Testis (tissue), 3 donors: ENCODE measurements around the gene LYPLA2. TPM values are rescaled to one million over a fixed set of nuclear protein-coding genes. Genes with fewer than 3 reads are reported as not detected.

Experiments
- DNase-seq: peaks from one replicate; pipeline ENCODE4 v3.0.0-alpha.2; 2019
- H3K27ac ChIP-seq, 2 donors: fragments of 200-600 bp; sonication (generic); one replicate each; pipeline ENCODE4 v1.5.1; 2019
- H3K27me3 ChIP-seq: fragments of 200-600 bp; sonication (generic); one replicate; pipeline ENCODE4 v1.5.1; 2019
- H3K36me3 ChIP-seq: fragments of 200-600 bp; sonication (generic); one replicate; pipeline ENCODE4 v1.5.1; 2017; ENCODE audit warnings: low read depth; ENCODE audit errors: missing control alignments
- H3K4me1 ChIP-seq: fragments of 200-600 bp; sonication (generic); one replicate; pipeline ENCODE4 v1.5.1; 2019
- H3K4me3 ChIP-seq, 2 donors: fragments of 200-600 bp; sonication (generic); one replicate each; pipeline ENCODE4 v1.5.1; 2017 to 2019
- H3K9me3 ChIP-seq: fragments of 200-600 bp; sonication (generic); one replicate; pipeline ENCODE4 v1.5.1; 2017
- POLR2A ChIP-seq: fragments of 450-650 bp; IDR thresholded peaks from one replicate; pipeline ENCODE4 v1.6.1; 2017; ENCODE audit warnings: antibody characterized with exemption, mild to moderate bottlenecking, moderate library complexity
- WGBS, 2 donors: methylation state at CpG; one replicate each; pipeline ENCODE4 v1.1.5; 2018; 5-methylcytosine and 5-hydroxymethylcytosine counted together
- intact Hi-C: fragments of 100-400 bp; cut with DNase I; formaldehyde crosslinking; loops from one replicate; pipeline ENCODE4 v1.15.1; 2023; ENCODE audit warnings: low total_unique reads
- polyA plus RNA-seq: library from polyadenylated mRNA; stranded (reverse); fragments of 350-450 nt; fragmentation: Illumina TruSeq; extraction: RNeasy Lipid Tissue Mini Kit (QIAGEN cat#74804); gene quantifications from one replicate; pipeline ENCODE4 v1.2.3, GENCODE V29; 2014; ENCODE audit warnings: low read depth, low replicate concordance; ENCODE audit not compliant: insufficient read depth
- total RNA-seq, 2 donors: library from RNA; depleted of rRNA; stranded (reverse); fragments of >200 nt; gene quantifications; one replicate each; pipeline ENCODE4 v1.2.3, GENCODE V29; 2016
- TF ChIP-seq, protein P1 (sequence below), 3 experiments: fragments of 450-650 bp in 2 of 3; fragments of 200-600 bp in 1 of 3; sonication (generic) in 1 of 3; IDR thresholded peaks; one replicate each; pipeline ENCODE4 v1.5.1; 2016 to 2019; ENCODE audit warnings: antibody characterized with exemption in 3 of 3, mild to moderate bottlenecking in 2 of 3, moderate library complexity in 1 of 3

Gene LYPLA2
- total and polyA plus RNA-seq, 3 donors from 2014 or later = 36.1 to 47.8 (median 46.5) TPM

DNA sequence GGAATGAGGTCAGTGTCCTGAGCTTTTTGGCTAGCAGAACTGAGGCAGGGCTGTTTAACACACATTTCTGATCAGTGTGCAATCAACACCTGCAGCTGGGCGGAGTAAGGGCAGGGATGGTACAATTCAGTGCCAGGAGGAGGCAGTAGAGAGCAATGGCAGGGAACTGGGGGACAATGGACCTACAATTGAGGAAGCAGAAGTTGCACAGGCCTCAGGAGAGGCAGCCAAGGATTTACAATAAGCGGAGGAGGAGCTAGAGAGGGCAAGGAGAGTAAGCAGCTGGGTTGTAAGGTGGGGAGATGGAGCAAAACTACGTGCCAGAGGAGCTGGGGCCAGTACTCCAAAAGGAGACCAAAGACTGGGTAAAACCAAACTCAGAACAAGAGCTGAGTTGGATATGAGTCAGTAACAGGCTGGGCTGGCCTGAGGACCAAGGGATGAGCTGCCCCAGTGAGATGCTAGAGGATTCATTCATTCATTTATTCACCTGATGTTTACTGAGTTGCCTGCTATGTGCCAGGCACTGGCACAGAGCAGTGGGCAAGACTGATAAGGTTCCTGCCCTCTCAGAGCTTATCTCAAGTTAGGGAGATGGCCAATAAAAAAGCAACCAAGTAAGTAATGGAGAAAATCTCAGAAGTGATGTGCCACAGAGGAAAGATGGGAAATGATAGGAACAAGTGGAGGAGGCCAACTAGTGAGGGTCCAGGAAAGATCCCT, 20.0 kb downstream of the LYPLA2 start:
- no peak overlapping the region for H3K4me3 ChIP-seq
- intact Hi-C loops = no loop called here
- TF ChIP-seq, protein P1, sequence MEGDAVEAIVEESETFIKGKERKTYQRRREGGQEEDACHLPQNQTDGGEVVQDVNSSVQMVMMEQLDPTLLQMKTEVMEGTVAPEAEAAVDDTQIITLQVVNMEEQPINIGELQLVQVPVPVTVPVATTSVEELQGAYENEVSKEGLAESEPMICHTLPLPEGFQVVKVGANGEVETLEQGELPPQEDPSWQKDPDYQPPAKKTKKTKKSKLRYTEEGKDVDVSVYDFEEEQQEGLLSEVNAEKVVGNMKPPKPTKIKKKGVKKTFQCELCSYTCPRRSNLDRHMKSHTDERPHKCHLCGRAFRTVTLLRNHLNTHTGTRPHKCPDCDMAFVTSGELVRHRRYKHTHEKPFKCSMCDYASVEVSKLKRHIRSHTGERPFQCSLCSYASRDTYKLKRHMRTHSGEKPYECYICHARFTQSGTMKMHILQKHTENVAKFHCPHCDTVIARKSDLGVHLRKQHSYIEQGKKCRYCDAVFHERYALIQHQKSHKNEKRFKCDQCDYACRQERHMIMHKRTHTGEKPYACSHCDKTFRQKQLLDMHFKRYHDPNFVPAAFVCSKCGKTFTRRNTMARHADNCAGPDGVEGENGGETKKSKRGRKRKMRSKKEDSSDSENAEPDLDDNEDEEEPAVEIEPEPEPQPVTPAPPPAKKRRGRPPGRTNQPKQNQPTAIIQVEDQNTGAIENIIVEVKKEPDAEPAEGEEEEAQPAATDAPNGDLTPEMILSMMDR (IDR thresholded peaks at IDR 0.05) = peak in 2 of 3 experiments; percentile 49 to 57
- no peak for TF ChIP-seq POLR2A
- H3K36me3 ChIP-seq = no peaks in the 10 kb centered on the region
- H3K9me3 ChIP-seq = no peaks in the 10 kb centered on the region
- no peak overlapping the region for H3K27ac ChIP-seq
- 72 to 85% methylated on average over 3 of the region's 3 CpGs for WGBS, 2 donors
- H3K4me1 ChIP-seq = peaks cover 10% of the 10 kb centered on the region
- DNase-seq = no peak
- no peaks in the 10 kb centered on the region for H3K27me3 ChIP-seq

DNA sequence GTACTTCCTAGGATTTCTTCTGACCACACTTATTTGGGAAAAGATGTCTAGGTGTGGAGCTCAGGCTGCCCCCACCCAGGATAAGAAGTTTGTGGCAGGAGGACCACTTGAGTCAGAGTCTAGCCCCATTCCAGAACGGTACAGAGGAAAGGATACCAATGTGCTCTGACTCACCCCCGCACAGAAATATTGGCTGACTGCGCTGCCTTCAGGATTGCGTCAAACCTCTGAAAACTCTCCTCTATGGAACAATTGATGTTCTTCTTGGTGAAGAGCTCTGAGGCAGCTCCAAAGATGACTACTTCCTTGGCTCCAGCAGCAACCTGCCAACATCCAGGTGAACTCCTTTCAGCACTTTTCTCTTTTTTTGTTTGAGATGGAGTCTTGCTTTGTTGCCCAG, 23.1 kb downstream of the LYPLA2 start:
- TF ChIP-seq, protein P1 (IDR thresholded peaks at IDR 0.05) = no peak
- TF ChIP-seq POLR2A = no peak
- Histone ChIP-seq H3K36me3 (no peaks in the 10 kb centered on the region), H3K4me3 (no peak overlapping the region), H3K27ac (no peak overlapping the region), H3K9me3 (no peaks in the 10 kb centered on the region), H3K4me1 (peaks cover 10% of the 10 kb centered on the region), H3K27me3 (no peaks in the 10 kb centered on the region)
- no peak for DNase-seq
- 87 to 92% methylated on average over 4 of the region's 4 CpGs for WGBS, 2 donors
- intact Hi-C loops = no loop called here

DNA sequence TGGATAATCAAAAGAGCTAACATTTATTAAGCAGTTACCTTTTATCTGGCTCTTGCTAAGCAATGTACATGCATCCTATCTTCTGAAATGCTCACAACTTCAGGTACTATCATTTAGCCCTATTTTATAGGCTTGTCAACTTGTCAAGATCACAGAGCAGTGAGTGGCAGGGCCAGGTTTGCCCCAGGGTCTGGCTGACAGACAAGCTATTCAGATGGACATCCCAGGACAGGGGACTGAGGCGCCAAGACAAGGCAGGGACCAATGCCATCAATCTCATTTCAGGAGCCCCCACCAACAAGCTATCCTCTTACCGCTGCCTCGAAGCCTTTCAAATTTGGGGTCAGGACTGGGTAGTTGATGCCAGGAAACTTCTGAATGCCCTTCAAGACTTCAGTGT, 25.4 kb downstream of the LYPLA2 start:
- no peak for DNase-seq
- no peaks in the 10 kb centered on the region for H3K27me3 ChIP-seq
- intact Hi-C loops = no loop called here
- no peaks in the 10 kb centered on the region for H3K9me3 ChIP-seq
- no peaks in the 10 kb centered on the region for H3K4me1 ChIP-seq
- H3K36me3 ChIP-seq = no peaks in the 10 kb centered on the region
- no peak for TF ChIP-seq POLR2A
- TF ChIP-seq, protein P1 (IDR thresholded peaks at IDR 0.05) = no peak
- H3K4me3 ChIP-seq = no peak overlapping the region
- 93% methylated on average over 3 of the region's 3 CpGs for WGBS, 2 donors
- no peak overlapping the region for H3K27ac ChIP-seq

DNA sequence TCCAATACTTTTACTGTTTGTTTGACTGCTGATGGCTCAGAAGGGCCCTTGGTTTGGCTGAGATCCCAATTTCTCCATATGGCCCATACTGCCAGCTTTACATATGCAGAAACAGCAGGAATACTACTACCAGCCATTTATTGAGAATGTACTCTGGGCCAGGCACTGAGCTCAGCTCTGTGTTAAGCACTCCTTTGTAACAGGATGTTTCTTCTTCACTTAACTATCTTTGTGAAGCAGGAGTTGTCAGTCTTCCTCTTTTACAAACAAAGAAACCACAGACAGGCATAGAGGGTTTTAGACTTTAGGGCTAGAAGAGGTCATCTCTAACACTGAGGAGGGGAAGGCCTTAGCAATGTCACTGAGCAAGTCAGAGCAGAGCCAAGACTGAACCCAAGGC, 26.0 kb downstream of the LYPLA2 start:
- no peak overlapping the region for H3K4me3 ChIP-seq
- TF ChIP-seq, protein P1 (IDR thresholded peaks at IDR 0.05) = no peak
- no peak for TF ChIP-seq POLR2A

DNA sequence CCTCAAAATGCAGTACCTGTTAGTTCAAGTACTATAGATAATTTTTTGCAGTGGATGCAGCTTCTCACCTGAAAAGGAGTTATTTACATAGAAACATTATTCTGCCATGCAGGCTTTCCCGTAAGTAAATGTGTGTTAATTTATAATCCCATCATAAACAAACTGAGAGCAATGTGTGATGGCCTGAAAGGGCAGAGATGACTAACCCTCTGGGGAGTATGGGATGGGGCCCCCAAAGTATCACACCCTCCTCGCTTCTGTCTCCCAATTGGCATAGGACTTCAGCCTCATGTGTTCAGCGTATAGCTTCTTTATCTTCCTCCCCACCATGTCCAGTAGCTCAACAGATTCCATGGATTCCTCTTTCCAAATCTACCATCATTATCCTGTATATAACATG, 26.7 kb downstream of the LYPLA2 start:
- H3K9me3 ChIP-seq = no peaks in the 10 kb centered on the region
- no peak overlapping the region for H3K27ac ChIP-seq
- no peak overlapping the region for H3K4me3 ChIP-seq
- H3K36me3 ChIP-seq = no peaks in the 10 kb centered on the region
- TF ChIP-seq, protein P1 (IDR thresholded peaks at IDR 0.05) = no peak
- TF ChIP-seq POLR2A = no peak
- WGBS, 2 donors = 89 to 96% methylated on average over 3 of the region's 3 CpGs
- H3K27me3 ChIP-seq = no peaks in the 10 kb centered on the region
- DNase-seq = no peak
- intact Hi-C loops = no loop called here
- no peaks in the 10 kb centered on the region for H3K4me1 ChIP-seq

More for the DNA sequence above, 26.0 kb downstream of the LYPLA2 start:
- H3K27me3 ChIP-seq = no peaks in the 10 kb centered on the region
- no peak overlapping the region for H3K27ac ChIP-seq
- no peaks in the 10 kb centered on the region for H3K36me3 ChIP-seq
- no peaks in the 10 kb centered on the region for H3K9me3 ChIP-seq
- no peaks in the 10 kb centered on the region for H3K4me1 ChIP-seq
- DNase-seq = no peak
- intact Hi-C loops = no loop called here
